ENCODE results near the gene MAMDC2.

MAMDC2 gene

GRCh38 chr9:70105147-70105546, 61.5 kb downstream of the MAMDC2 start:
- Histone ChIP-seq H3K27me3 (ENCODE audit: control insufficient read depth, insufficient read depth, low read length) (no peaks in the 10 kb centered on the region), H3K27ac (ENCODE audit: low read length) (no peak overlapping the region), H3K9me3 (ENCODE audit: control insufficient read depth, insufficient read depth, low read length) (no peaks in the 10 kb centered on the region), H3K4me3 (ENCODE audit: low read length) (no peak overlapping the region), H3K36me3 (ENCODE audit: control insufficient read depth, insufficient read depth, low read length) (no peaks in the 10 kb centered on the region), H3K4me1 (ENCODE audit: control insufficient read depth, insufficient read depth, low read length) (peaks cover 4% of the 10 kb centered on the region; the same call in 1 of the 2 replicates)
- no peak for DNase-seq (ENCODE audit: low read depth, low spot score)
- 100% methylated on average over 2 of the region's 5 CpGs for WGBS (ENCODE audit: insufficient coverage, insufficient read length)

- Histone ChIP-seq H3K9me3 (ENCODE audit: control insufficient read depth, insufficient read depth, low read length) (no peaks in the 10 kb centered on the region), H3K27ac (ENCODE audit: low read length) (no peak overlapping the region), H3K36me3 (ENCODE audit: control insufficient read depth, insufficient read depth, low read length) (no peaks in the 10 kb centered on the region), H3K4me1 (ENCODE audit: control insufficient read depth, insufficient read depth, low read length) (peaks cover 4% of the 10 kb centered on the region; the same call in 1 of the 2 replicates), H3K4me3 (ENCODE audit: low read length) (no peak overlapping the region), H3K27me3 (ENCODE audit: control insufficient read depth, insufficient read depth, low read length) (no peaks in the 10 kb centered on the region)
- WGBS (ENCODE audit: insufficient coverage, insufficient read length): no CpG with 5 or more reads among the region's 10 CpGs
- DNase-seq (ENCODE audit: low read depth, low spot score): no peak
These were observed 62.9 kb downstream of the MAMDC2 start for GRCh38 chr9:70106571-70106970.

- no peak for DNase-seq (ENCODE audit: low read depth, low spot score)
- no peaks in the 10 kb centered on the region for H3K9me3 ChIP-seq (ENCODE audit: control insufficient read depth, insufficient read depth, low read length)
- H3K4me1 ChIP-seq (ENCODE audit: control insufficient read depth, insufficient read depth, low read length): peaks cover 4% of the 10 kb centered on the region; the same call in 1 of the 2 replicates
- no CpG with 5 or more reads among the region's 1 CpG for WGBS (ENCODE audit: insufficient coverage, insufficient read length)
- no peaks in the 10 kb centered on the region for H3K27me3 ChIP-seq (ENCODE audit: control insufficient read depth, insufficient read depth, low read length)
- H3K4me3 ChIP-seq (ENCODE audit: low read length): no peak overlapping the region
- no peaks in the 10 kb centered on the region for H3K36me3 ChIP-seq (ENCODE audit: control insufficient read depth, insufficient read depth, low read length)
- H3K27ac ChIP-seq (ENCODE audit: low read length): no peak overlapping the region
These were observed 63.9 kb downstream of the MAMDC2 start for GRCh38 chr9:70107558-70107957.

GRCh38 chr9:70108181-70108580, 64.5 kb downstream of the MAMDC2 start:
- DNase-seq (ENCODE audit: low read depth, low spot score): no peak
- H3K4me3 ChIP-seq (ENCODE audit: low read length): no peak overlapping the region
- no peaks in the 10 kb centered on the region for H3K36me3 ChIP-seq (ENCODE audit: control insufficient read depth, insufficient read depth, low read length)
- H3K27ac ChIP-seq (ENCODE audit: low read length): no peak overlapping the region
- WGBS (ENCODE audit: insufficient coverage, insufficient read length): no CpG with 5 or more reads among the region's 3 CpGs
- H3K4me1 ChIP-seq (ENCODE audit: control insufficient read depth, insufficient read depth, low read length): peaks cover 4% of the 10 kb centered on the region; the same call in 1 of the 2 replicates
- no peaks in the 10 kb centered on the region for H3K27me3 ChIP-seq (ENCODE audit: control insufficient read depth, insufficient read depth, low read length)
- no peaks in the 10 kb centered on the region for H3K9me3 ChIP-seq (ENCODE audit: control insufficient read depth, insufficient read depth, low read length)

GRCh38 chr9:70110194-70111041, 66.8 kb downstream of the MAMDC2 start:
- no CpG with 5 or more reads among the region's 6 CpGs for WGBS (ENCODE audit: insufficient coverage, insufficient read length)
- DNase-seq (ENCODE audit: low read depth, low spot score): no peak
- Histone ChIP-seq H3K9me3 (ENCODE audit: control insufficient read depth, insufficient read depth, low read length) (no peaks in the 10 kb centered on the region), H3K27me3 (ENCODE audit: control insufficient read depth, insufficient read depth, low read length) (no peaks in the 10 kb centered on the region), H3K4me1 (ENCODE audit: control insufficient read depth, insufficient read depth, low read length) (peaks cover 4% of the 10 kb centered on the region; the same call in 1 of the 2 replicates), H3K36me3 (ENCODE audit: control insufficient read depth, insufficient read depth, low read length) (no peaks in the 10 kb centered on the region), H3K4me3 (ENCODE audit: low read length) (no peak overlapping the region), H3K27ac (ENCODE audit: low read length) (no peak overlapping the region)

GRCh38 chr9:70111042-70111602, 67.5 kb downstream of the MAMDC2 start:
- no peak overlapping the region for H3K27ac ChIP-seq (ENCODE audit: low read length)
- no peaks in the 10 kb centered on the region for H3K36me3 ChIP-seq (ENCODE audit: control insufficient read depth, insufficient read depth, low read length)
- H3K4me1 ChIP-seq (ENCODE audit: control insufficient read depth, insufficient read depth, low read length): peaks cover 4% of the 10 kb centered on the region; the same call in 1 of the 2 replicates
- WGBS (ENCODE audit: insufficient coverage, insufficient read length): no CpG with 5 or more reads among the region's 4 CpGs
- DNase-seq (ENCODE audit: low read depth, low spot score): peak; percentile 66
- H3K9me3 ChIP-seq (ENCODE audit: control insufficient read depth, insufficient read depth, low read length): no peaks in the 10 kb centered on the region
- no peak overlapping the region for H3K4me3 ChIP-seq (ENCODE audit: low read length)
- H3K27me3 ChIP-seq (ENCODE audit: control insufficient read depth, insufficient read depth, low read length): no peaks in the 10 kb centered on the region

GRCh38 chr9:70111641-70112236, 68.1 kb downstream of the MAMDC2 start:
- no peak overlapping the region for H3K27ac ChIP-seq (ENCODE audit: low read length)
- H3K36me3 ChIP-seq (ENCODE audit: control insufficient read depth, insufficient read depth, low read length): no peaks in the 10 kb centered on the region
- H3K27me3 ChIP-seq (ENCODE audit: control insufficient read depth, insufficient read depth, low read length): no peaks in the 10 kb centered on the region
- no peaks in the 10 kb centered on the region for H3K9me3 ChIP-seq (ENCODE audit: control insufficient read depth, insufficient read depth, low read length)
- H3K4me1 ChIP-seq (ENCODE audit: control insufficient read depth, insufficient read depth, low read length): peaks cover 4% of the 10 kb centered on the region; the same call in 1 of the 2 replicates
- no CpG with 5 or more reads among the region's 5 CpGs for WGBS (ENCODE audit: insufficient coverage, insufficient read length)
- H3K4me3 ChIP-seq (ENCODE audit: low read length): no peak overlapping the region
- DNase-seq (ENCODE audit: low read depth, low spot score): no peak

- Histone ChIP-seq H3K36me3 (ENCODE audit: control insufficient read depth, insufficient read depth, low read length) (no peaks in the 10 kb centered on the region), H3K4me3 (ENCODE audit: low read length) (no peak overlapping the region), H3K27ac (ENCODE audit: low read length) (no peak overlapping the region), H3K9me3 (ENCODE audit: control insufficient read depth, insufficient read depth, low read length) (no peaks in the 10 kb centered on the region), H3K27me3 (ENCODE audit: control insufficient read depth, insufficient read depth, low read length) (no peaks in the 10 kb centered on the region), H3K4me1 (ENCODE audit: control insufficient read depth, insufficient read depth, low read length) (peaks cover 4% of the 10 kb centered on the region; the same call in 1 of the 2 replicates)
- DNase-seq (ENCODE audit: low read depth, low spot score): no peak
- no CpG with 5 or more reads among the region's 2 CpGs for WGBS (ENCODE audit: insufficient coverage, insufficient read length)
These were observed 69.3 kb downstream of the MAMDC2 start for GRCh38 chr9:70112981-70113380.

- H3K36me3 ChIP-seq (ENCODE audit: control insufficient read depth, insufficient read depth, low read length): no peaks in the 10 kb centered on the region
- no peaks in the 10 kb centered on the region for H3K9me3 ChIP-seq (ENCODE audit: control insufficient read depth, insufficient read depth, low read length)
- H3K4me3 ChIP-seq (ENCODE audit: low read length): no peak overlapping the region
- WGBS (ENCODE audit: insufficient coverage, insufficient read length): no CpG with 5 or more reads among the region's 4 CpGs
- H3K4me1 ChIP-seq (ENCODE audit: control insufficient read depth, insufficient read depth, low read length): peaks cover 4% of the 10 kb centered on the region; the same call in 1 of the 2 replicates
- peak; percentile 43 for DNase-seq (ENCODE audit: low read depth, low spot score)
- no peak overlapping the region for H3K27ac ChIP-seq (ENCODE audit: low read length)
- no peaks in the 10 kb centered on the region for H3K27me3 ChIP-seq (ENCODE audit: control insufficient read depth, insufficient read depth, low read length)
These were observed 69.9 kb downstream of the MAMDC2 start for GRCh38 chr9:70113403-70114022.

- H3K27ac ChIP-seq (ENCODE audit: low read length): no peak overlapping the region
These were observed 71.2 kb downstream of the MAMDC2 start for GRCh38 chr9:70114898-70115297.

More at GRCh38 chr9:70114898-70115297, 71.2 kb downstream of the MAMDC2 start:
- Histone ChIP-seq H3K36me3 (ENCODE audit: control insufficient read depth, insufficient read depth, low read length) (no peaks in the 10 kb centered on the region), H3K27me3 (ENCODE audit: control insufficient read depth, insufficient read depth, low read length) (no peaks in the 10 kb centered on the region), H3K9me3 (ENCODE audit: control insufficient read depth, insufficient read depth, low read length) (no peaks in the 10 kb centered on the region), H3K4me1 (ENCODE audit: control insufficient read depth, insufficient read depth, low read length) (peaks cover 4% of the 10 kb centered on the region; the same call in 1 of the 2 replicates), H3K4me3 (ENCODE audit: low read length) (no peak overlapping the region)
- peak; percentile 13 for DNase-seq (ENCODE audit: low read depth, low spot score)
- WGBS (ENCODE audit: insufficient coverage, insufficient read length): no CpG with 5 or more reads among the region's 1 CpG
